Esophagus mucosa (tissue), 1 donor: ENCODE results near the gene CDON. TPM values are rescaled to one million over a fixed set of nuclear protein-coding genes. Genes with fewer than 3 reads are reported as not detected.
A peak's percentile ranks its signal among the peaks of the same experiment; 100 is the strongest.
"Not testable (repeated sequence)": the region's sequence is repeated elsewhere in the genome, so short reads cannot be mapped to it uniquely, and the experiment has no call there.

Source experiments
- ATAC-seq: fragments of 200-7000 bp; cut with Tn5 transposase; one replicate; pipeline ENCODE4 v1.9.1; 2020
- total RNA-seq: library from RNA; stranded (reverse); gene quantifications from one replicate; pipeline ENCODE4 v1.2.4, GENCODE V29; 2023
- donor health status: DM: yes; HTN: yes; CAD: no.

CDON gene
- total RNA-seq, 1 donor from 2014 or later = 2.4 TPM

DNA sequence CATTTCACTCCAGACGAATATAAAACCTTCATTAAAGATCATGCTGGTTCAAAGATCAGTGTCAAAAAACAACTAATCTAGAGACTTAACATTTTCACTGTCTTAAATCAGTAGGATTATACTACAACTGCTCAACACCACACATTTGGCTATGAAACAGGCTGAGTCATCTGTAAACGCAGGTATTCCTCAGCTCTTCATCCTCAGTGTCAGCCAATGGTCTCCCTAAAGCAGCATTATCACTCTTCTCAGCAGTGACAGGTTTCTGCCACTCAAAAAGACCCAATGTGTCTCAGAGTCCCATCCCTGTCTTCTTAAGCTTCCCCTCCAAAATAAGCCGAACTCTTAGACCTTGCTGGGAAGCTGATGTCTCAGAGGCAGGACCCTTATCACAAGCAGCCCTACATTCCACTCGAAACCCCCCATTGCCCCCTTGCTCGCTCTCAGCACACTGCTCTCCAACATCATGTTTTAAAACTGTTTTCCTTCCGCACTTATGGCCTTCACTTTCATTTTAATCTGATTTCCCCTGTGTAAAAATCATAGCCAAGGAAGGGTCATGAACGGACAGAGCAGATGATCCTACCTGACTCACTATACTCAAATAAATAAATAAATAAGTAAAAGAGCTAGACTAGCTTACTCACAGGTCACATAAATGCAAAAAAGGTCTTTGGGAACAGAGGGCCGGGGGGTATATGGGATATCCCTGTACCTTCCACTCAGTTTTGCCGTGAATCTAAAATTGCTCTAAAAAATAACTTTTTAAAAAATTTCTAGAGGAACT, 23.0 kb downstream of the CDON start:
- ATAC-seq = peak; percentile 54

GRCh38 chr11:126035718-126036117, 26.9 kb downstream of the CDON start:
- no peak for ATAC-seq

- ATAC-seq = no peak
Measured at GRCh38 chr11:126034933-126035425, 27.7 kb downstream of the CDON start.

GRCh38 chr11:126034039-126034932, 28.4 kb downstream of the CDON start:
- ATAC-seq = no peak

GRCh38 chr11:126032375-126032774, 30.3 kb downstream of the CDON start:
- no peak for ATAC-seq

- no peak for ATAC-seq
Measured at GRCh38 chr11:126029805-126030204, 32.9 kb downstream of the CDON start.

DNA sequence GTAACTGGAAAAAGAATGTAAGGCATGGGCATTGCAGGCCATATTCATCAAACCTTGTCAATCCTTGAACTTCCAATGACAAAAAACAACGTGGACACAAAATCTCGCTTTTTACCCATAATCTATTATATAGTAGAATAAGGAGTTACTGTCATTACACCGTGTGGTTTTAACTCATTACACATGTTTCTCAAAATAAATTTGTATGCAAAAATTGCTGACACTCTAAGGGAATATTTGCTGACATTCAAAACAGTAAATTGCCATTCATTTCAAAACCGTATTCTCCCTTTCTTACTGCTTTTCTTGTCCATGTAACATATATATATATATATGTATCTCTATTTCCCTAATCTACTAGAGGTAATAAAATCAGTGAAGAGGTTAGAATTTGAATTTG, 33.4 kb downstream of the CDON start:
- ATAC-seq = no peak

GRCh38 chr11:126028534-126028933, 34.1 kb downstream of the CDON start:
- ATAC-seq = not testable (repeated sequence)

DNA sequence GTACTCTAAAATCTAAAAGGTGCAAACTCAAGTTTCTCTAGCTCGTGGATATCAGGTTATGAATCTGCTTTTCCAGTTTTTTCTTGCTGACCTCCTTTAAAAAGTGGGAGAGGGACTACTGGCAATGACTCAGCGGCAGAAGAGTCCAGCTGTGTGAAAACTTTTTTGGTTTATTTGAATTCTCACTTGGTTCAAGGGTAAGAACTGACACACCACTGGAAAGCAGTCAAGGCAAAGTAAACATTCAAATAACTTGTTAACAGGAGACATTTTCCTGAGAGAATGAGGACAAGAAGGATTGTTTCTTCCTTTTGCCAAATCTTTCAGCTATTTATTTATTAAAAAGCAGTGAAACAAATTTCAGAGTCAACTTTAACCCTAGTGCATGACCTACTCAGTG, 36.1 kb downstream of the CDON start:
- ATAC-seq = no peak

- no peak for ATAC-seq
Measured at GRCh38 chr11:126025822-126026221, 36.8 kb downstream of the CDON start.

GRCh38 chr11:126024123-126024522, 38.5 kb downstream of the CDON start:
- no peak for ATAC-seq

- ATAC-seq = no peak
Measured at GRCh38 chr11:126012852-126013251, 49.8 kb downstream of the CDON start.

DNA sequence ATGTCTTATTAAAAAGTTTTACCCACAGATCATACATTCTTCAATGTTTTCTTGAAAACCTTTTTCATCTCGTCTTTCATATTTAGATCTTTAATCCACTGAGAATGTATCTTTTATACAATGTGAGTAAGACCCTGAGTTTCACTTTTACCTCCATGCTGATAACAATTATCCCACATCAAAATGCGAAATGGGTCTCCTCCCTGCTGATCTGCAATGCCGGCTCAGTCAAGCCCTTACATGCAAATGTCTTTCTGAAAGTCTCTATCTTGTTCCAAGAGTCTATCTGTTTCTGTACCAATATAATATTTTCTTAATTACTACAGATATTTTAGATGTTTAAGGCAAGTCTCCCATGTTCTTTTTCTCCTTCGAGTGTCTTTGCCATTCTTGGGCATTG, 50.9 kb downstream of the CDON start:
- ATAC-seq = no peak

DNA sequence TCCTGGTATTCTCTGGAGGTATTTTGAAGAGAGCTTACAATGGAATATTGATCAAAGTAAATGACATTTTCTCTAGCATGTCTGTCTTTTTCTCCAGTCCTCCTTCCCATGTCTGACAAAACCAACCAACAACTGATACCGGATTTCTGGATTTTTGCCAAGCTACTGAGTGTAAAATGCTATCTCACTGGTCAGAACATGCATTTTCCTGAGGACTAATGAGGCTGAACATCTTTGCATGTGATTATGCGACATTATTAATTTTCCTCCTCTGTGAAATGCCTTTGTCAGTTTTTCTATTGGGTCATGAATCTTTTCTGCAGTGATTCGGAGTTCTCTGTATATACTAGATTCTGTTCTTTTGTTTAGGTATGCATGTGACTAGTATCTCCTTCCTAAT, 51.4 kb downstream of the CDON start:
- no peak for ATAC-seq

- no peak for ATAC-seq
Measured at GRCh38 chr11:126008956-126009355, 53.7 kb downstream of the CDON start.

DNA sequence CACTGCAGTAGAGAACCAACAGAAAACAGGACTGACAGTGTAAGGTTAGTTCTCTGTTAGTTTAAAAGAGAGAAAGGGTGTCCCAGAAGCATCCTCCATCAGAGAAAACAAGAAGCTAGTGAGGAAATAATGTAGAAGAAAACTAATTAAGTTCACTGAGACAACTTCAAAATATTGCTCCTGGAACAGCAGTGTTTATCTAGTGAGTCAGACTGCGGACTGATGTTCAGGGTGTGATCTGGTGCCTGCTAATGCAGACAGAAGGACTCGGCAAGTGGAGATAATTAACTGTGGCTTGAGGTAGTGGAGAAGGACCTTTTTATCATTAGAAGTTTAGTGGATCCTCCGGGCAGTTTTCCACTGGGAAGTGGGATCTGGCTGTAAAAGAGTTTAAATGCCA, 55.4 kb downstream of the CDON start:
- ATAC-seq = peak; percentile 67

DNA sequence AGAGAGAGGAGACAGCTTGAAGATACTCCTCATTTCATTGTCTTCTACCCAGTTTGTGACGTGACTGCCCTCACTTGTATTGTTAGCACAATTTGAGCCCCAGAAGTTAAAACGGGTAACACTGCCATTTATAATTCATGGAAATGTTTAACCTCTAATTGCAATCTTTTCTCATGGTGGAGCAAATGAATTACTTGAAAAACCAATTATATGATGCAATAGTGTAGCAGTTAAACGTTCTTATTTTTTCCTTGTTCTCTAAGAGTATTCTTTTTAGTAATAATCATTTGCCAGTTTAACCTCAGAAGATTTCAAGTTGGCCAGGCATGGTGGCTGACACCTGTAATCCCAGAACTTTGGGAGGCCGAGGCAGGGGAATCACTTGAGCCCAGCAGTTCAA, 56.6 kb downstream of the CDON start:
- no peak for ATAC-seq

DNA sequence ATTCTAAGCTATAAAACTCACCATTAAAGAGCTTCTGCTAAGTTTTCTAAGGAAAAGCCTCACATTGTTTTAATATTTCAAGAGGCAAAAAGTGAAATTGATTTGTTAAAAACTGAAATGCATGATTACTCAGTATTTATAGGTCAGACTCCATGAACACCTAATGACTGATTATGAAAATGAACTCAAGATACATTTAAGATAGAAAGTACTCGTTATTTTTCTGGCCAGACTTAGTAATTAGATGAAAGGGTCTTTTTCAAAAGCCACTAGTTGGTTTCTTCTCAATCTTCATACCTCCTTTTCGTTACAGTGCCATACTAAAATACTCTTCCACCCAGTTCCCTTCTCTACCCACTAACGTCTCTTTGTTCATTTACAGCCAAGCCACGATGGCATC, 60.5 kb downstream of the CDON start:
- no peak for ATAC-seq

DNA sequence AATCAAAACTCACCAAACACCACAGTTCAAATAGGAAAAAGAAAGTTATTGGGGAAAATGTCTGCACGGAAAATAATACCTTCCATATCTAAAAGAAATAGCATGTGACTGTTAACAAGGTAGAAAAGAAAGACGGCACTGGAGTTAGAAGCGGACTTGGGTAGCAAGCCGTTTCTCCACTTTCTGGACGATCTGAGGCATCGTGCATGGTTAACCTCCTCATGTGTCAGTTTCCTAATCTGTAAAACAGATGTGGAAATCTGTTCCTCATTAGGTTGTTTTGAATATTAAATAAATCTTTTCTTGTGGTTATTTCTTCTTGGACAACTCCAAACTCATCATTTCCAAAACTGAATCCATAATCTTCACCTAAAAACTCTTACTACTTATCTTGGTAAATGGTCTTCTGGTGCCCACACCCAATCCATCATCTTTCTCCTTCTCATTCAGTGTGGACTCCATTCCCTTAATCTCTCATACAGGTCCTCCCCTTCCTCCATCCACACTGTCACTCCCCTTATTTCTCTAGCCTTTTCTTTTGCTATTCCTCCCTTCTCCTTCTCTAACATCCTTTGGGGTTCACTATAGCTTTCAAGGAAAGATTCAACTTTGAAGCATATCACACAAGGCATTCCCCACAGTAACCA, 63.3 kb downstream of the CDON start:
- ATAC-seq = no peak

GRCh38 chr11:125998267-125998666, 64.4 kb downstream of the CDON start:
- ATAC-seq = no peak

DNA sequence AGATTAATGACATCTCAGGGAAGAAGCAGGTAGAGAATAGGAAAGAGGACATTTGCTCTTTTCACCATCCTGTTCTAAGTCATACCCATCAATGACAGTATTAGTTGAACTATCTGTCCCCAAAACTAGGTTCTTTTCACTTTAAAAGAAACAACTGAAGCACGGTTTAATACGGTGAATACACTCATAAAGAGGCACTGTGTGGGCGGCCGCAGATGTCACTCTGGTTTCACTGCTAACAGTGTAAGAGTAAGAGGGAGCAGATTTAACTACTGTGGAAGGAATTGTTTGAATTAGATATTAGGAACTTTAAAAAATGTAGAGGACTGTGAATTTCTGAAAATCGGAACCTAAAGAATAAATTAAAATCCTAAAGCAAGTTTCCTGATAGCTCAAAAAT, 67.4 kb downstream of the CDON start:
- no peak for ATAC-seq

- no peak for ATAC-seq
Measured at GRCh38 chr11:125994509-125994908, 68.2 kb downstream of the CDON start.

GRCh38 chr11:125992893-125993292, 69.8 kb downstream of the CDON start:
- no peak for ATAC-seq
